HEK293 (cell line): Measurements from ENCODE around the gene TSKU.

Experiments
- CTCF ChIP-seq: fragments of 450-650 bp; formaldehyde crosslinking; IDR thresholded peaks from 2 replicates; pipeline ENCODE4 v1.5.1; 2016; ENCODE audit warnings: missing biosample characterization, missing genetic modification characterization
- REST ChIP-seq: fragments of 450-650 bp; formaldehyde crosslinking; IDR thresholded peaks from 2 replicates; pipeline ENCODE4 v1.5.1; 2016; ENCODE audit warnings: missing biosample characterization, missing genetic modification characterization
- ZBTB17 ChIP-seq: fragments of 450-650 bp; formaldehyde crosslinking; IDR thresholded peaks from 2 replicates; pipeline ENCODE4 v1.5.1; 2016; ENCODE audit warnings: missing biosample characterization, missing genetic modification characterization
- ZNF248 ChIP-seq: fragments of 450-650 bp; formaldehyde crosslinking; IDR thresholded peaks from 2 replicates; pipeline ENCODE4 v1.5.1; 2017; ENCODE audit warnings: missing biosample characterization, missing genetic modification characterization
- ZNF544 ChIP-seq: fragments of 450-650 bp; formaldehyde crosslinking; IDR thresholded peaks from 2 replicates; pipeline ENCODE4 v1.5.0; 2017; ENCODE audit warnings: missing biosample characterization, missing genetic modification characterization
- ZNF560 ChIP-seq: fragments of 450-650 bp; formaldehyde crosslinking; IDR thresholded peaks from 2 replicates; pipeline ENCODE4 v1.5.1; 2017; ENCODE audit warnings: missing biosample characterization, missing genetic modification characterization, borderline replicate concordance
- ZNF639 ChIP-seq: fragments of 450-650 bp; formaldehyde crosslinking; IDR thresholded peaks from 2 replicates; pipeline ENCODE4 v1.5.1; 2016; ENCODE audit warnings: missing biosample characterization, missing genetic modification characterization
- ZNF830 ChIP-seq: fragments of 450-650 bp; IDR thresholded peaks from 2 replicates; pipeline ENCODE4 v1.5.0; 2018; ENCODE audit warnings: missing biosample characterization, missing genetic modification characterization, low read depth, mild to moderate bottlenecking, moderate library complexity

GRCh38 chr11:76748948-76749347 is 34.2 kb upstream of the TSKU start:
- TF ChIP-seq CTCF (tag by site-specific recombination) (no peak), ZNF248 (tag by site-specific recombination) (no peak), ZNF639 (tag by site-specific recombination) (no peak), ZNF560 (no peak), ZBTB17 (no peak), REST (tag by site-specific recombination) (no peak), ZNF830 (tag by site-specific recombination) (no peak), ZNF544 (tag by site-specific recombination) (no peak)
